Neural cell (in vitro differentiated cells): ENCODE measurements around the gene KRTAP21-2. TPM values are rescaled to one million over a fixed set of nuclear protein-coding genes. Genes with fewer than 3 reads are reported as not detected.

Source experiments
- H2AFZ ChIP-seq: fragments of 200-600, 300-800 bp; sonication (generic), shearing (Covaris generic); 2 replicates; pipeline ENCODE4 v1.6.0; 2014; ENCODE audit warnings: low read depth, mild to moderate bottlenecking, antibody characterized with exemption, low read length, moderate library complexity
- H3F3A ChIP-seq: fragments of 200-600 bp; shearing (Covaris generic); 2 replicates; pipeline ENCODE4 v1.6.1; 2016; ENCODE audit warnings: mild to moderate bottlenecking, moderate library complexity, mixed read lengths, antibody characterized with exemption, low read length; ENCODE audit not compliant: insufficient read depth, poor library complexity, severe bottlenecking
- H3K27ac ChIP-seq: fragments of 200-600, 300-800 bp; sonication (generic), shearing (Covaris generic); 2 replicates; pipeline ENCODE4 v1.5.1; 2014; ENCODE audit warnings: mild to moderate bottlenecking, low read length, moderate library complexity
- H3K27me3 ChIP-seq: fragments of 300-800, 200-600 bp; sonication (generic), shearing (Covaris generic); 2 replicates; pipeline ENCODE4 v1.6.0; 2014; ENCODE audit warnings: mild to moderate bottlenecking, low read depth, low read length, moderate library complexity; ENCODE audit not compliant: insufficient read depth
- H3K36me3 ChIP-seq: fragments of 300-800, 200-600 bp; sonication (generic), shearing (Covaris generic); 2 replicates; pipeline ENCODE4 v1.5.1; 2014; ENCODE audit warnings: mild to moderate bottlenecking, antibody characterized with exemption, low read length, moderate library complexity; ENCODE audit not compliant: insufficient read depth
- H3K4me2 ChIP-seq: fragments of 300-800, 200-600 bp; sonication (generic), shearing (Covaris generic); 2 replicates; pipeline ENCODE4 v1.6.0; 2014; ENCODE audit warnings: mild to moderate bottlenecking, low read length
- H3K4me3 ChIP-seq: fragments of 300-800, 200-600 bp; sonication (generic), shearing (Covaris generic); 2 replicates; pipeline ENCODE4 v1.5.1; 2014; ENCODE audit warnings: mild to moderate bottlenecking, low read length, moderate library complexity
- H3K79me2 ChIP-seq: fragments of 200-600 bp; shearing (Covaris generic); replicated peaks from 2 replicates; pipeline ENCODE4 v1.6.0; 2014; ENCODE audit warnings: mild to moderate bottlenecking, low read length, moderate library complexity; ENCODE audit not compliant: insufficient read depth
- H3K9ac ChIP-seq: fragments of 300-800, 200-600 bp; sonication (generic), shearing (Covaris generic); 2 replicates; pipeline ENCODE4 v1.6.1; 2016; ENCODE audit warnings: mild to moderate bottlenecking, low read length, mixed read lengths
- H3K9me2 ChIP-seq: fragments of 200-600 bp; shearing (Covaris generic); 2 replicates; pipeline ENCODE4 v1.6.1; 2016; ENCODE audit warnings: mild to moderate bottlenecking, low read length, mixed read lengths; ENCODE audit not compliant: insufficient read depth
- H3K9me3 ChIP-seq: fragments of 200-600, 300-800 bp; sonication (generic), shearing (Covaris generic); 2 replicates; pipeline ENCODE4 v1.6.1; 2016; ENCODE audit warnings: mild to moderate bottlenecking, mixed run types, low read length, moderate library complexity, mixed read lengths
- H4K20me1 ChIP-seq: fragments of 200-600 bp; shearing (Covaris generic); 2 replicates; pipeline ENCODE4 v1.6.1; 2016; ENCODE audit warnings: mild to moderate bottlenecking, mixed run types; ENCODE audit not compliant: insufficient read depth
- EP300 ChIP-seq: fragments of 450-650 bp; conservative IDR thresholded peaks from 2 replicates; pipeline ENCODE4 v1.6.1; 2014; ENCODE audit warnings: antibody characterized with exemption, mild to moderate bottlenecking, moderate library complexity; ENCODE audit not compliant: poor library complexity, severe bottlenecking
- EZH2 ChIP-seq: fragments of 200-600, 300-800 bp; shearing (Covaris generic), sonication (generic); IDR thresholded peaks from 2 replicates; pipeline ENCODE4 v1.6.1; 2014; ENCODE audit warnings: antibody characterized with exemption, low read length, borderline replicate concordance, mild to moderate bottlenecking; ENCODE audit not compliant: insufficient read depth, poor library complexity, severe bottlenecking
- MXI1 ChIP-seq: fragments of 450-650 bp; conservative IDR thresholded peaks from 2 replicates; pipeline ENCODE4 v1.6.1; 2014; ENCODE audit warnings: antibody characterized with exemption, mild to moderate bottlenecking; ENCODE audit not compliant: poor library complexity, severe bottlenecking
- POLR2AphosphoS5 ChIP-seq: IDR thresholded peaks from 2 replicates; pipeline ENCODE4 v1.6.1; 2012
- RAD21 ChIP-seq: fragments of 450-650 bp; conservative IDR thresholded peaks from 2 replicates; pipeline ENCODE4 v1.6.1; 2014; ENCODE audit warnings: antibody characterized with exemption, mild to moderate bottlenecking, moderate library complexity
- SMC3 ChIP-seq: fragments of 450-650 bp; conservative IDR thresholded peaks from 2 replicates; pipeline ENCODE4 v1.6.1; 2014; ENCODE audit warnings: antibody characterized with exemption, mild to moderate bottlenecking, moderate library complexity; ENCODE audit not compliant: poor library complexity
- TAF1 ChIP-seq: IDR thresholded peaks from 2 replicates; pipeline ENCODE4 v1.6.1; 2012; ENCODE audit warnings: low read depth
- polyA plus RNA-seq: library from polyadenylated mRNA; depleted of rRNA; stranded (reverse); fragments of >200 nt; gene quantifications from 2 replicates; pipeline ENCODE4 v1.2.3, GENCODE V29; 2014
- TF ChIP-seq, protein P1 (sequence below): fragments of 450-650 bp; IDR thresholded peaks from 2 replicates; pipeline ENCODE4 v1.5.1; 2014; ENCODE audit warnings: antibody characterized with exemption, mild to moderate bottlenecking, moderate library complexity; ENCODE audit not compliant: poor library complexity, severe bottlenecking
- TF ChIP-seq, protein P2 (sequence below): IDR thresholded peaks from 2 replicates; pipeline ENCODE4 v1.6.1; 2012; ENCODE audit warnings: borderline replicate concordance

KRTAP21-2 gene
- polyA plus RNA-seq, 1 donor from 2014 or later = not detected

DNA sequence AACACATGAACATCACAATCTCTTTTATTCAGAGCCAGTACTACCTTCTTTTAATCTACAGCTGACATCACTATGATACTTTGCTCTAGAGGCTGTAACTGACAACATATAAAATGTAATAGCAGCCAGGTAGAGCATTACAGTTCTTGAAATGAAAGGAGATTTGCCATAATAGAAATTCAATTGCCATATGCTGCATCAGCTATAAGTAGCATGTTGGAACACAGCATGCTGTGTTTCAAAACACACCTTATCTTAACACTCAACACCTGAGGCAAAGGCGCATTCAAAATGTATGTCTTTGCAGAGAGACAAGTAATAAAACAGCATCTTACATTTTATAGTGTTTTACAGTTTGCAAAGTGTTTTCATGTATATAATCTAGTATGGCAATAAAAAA, 32.2 kb upstream of the KRTAP21-2 start:
- Histone ChIP-seq H3K79me2 (no peaks in the 10 kb centered on the region), H3F3A (no peaks in the 10 kb centered on the region), H2AFZ (no peak overlapping the region), H4K20me1 (no peaks in the 10 kb centered on the region), H3K4me3 (no peak overlapping the region), H3K36me3 (no peaks in the 10 kb centered on the region), H3K4me2 (no peak overlapping the region), H3K27ac (no peak overlapping the region), H3K27me3 (no peaks in the 10 kb centered on the region), H3K9me2 (no peaks in the 10 kb centered on the region), H3K9me3 (no peaks in the 10 kb centered on the region), H3K9ac (no peak overlapping the region)
- TF ChIP-seq RAD21 (peak; percentile 18), EP300 (peak; percentile 55), MXI1 (no peak), SMC3 (peak; percentile 11), TAF1 (no peak), POLR2AphosphoS5 (peak; percentile 97), EZH2 (no peak)
- TF ChIP-seq, protein P1, sequence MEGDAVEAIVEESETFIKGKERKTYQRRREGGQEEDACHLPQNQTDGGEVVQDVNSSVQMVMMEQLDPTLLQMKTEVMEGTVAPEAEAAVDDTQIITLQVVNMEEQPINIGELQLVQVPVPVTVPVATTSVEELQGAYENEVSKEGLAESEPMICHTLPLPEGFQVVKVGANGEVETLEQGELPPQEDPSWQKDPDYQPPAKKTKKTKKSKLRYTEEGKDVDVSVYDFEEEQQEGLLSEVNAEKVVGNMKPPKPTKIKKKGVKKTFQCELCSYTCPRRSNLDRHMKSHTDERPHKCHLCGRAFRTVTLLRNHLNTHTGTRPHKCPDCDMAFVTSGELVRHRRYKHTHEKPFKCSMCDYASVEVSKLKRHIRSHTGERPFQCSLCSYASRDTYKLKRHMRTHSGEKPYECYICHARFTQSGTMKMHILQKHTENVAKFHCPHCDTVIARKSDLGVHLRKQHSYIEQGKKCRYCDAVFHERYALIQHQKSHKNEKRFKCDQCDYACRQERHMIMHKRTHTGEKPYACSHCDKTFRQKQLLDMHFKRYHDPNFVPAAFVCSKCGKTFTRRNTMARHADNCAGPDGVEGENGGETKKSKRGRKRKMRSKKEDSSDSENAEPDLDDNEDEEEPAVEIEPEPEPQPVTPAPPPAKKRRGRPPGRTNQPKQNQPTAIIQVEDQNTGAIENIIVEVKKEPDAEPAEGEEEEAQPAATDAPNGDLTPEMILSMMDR = no peak
- TF ChIP-seq, protein P2, sequence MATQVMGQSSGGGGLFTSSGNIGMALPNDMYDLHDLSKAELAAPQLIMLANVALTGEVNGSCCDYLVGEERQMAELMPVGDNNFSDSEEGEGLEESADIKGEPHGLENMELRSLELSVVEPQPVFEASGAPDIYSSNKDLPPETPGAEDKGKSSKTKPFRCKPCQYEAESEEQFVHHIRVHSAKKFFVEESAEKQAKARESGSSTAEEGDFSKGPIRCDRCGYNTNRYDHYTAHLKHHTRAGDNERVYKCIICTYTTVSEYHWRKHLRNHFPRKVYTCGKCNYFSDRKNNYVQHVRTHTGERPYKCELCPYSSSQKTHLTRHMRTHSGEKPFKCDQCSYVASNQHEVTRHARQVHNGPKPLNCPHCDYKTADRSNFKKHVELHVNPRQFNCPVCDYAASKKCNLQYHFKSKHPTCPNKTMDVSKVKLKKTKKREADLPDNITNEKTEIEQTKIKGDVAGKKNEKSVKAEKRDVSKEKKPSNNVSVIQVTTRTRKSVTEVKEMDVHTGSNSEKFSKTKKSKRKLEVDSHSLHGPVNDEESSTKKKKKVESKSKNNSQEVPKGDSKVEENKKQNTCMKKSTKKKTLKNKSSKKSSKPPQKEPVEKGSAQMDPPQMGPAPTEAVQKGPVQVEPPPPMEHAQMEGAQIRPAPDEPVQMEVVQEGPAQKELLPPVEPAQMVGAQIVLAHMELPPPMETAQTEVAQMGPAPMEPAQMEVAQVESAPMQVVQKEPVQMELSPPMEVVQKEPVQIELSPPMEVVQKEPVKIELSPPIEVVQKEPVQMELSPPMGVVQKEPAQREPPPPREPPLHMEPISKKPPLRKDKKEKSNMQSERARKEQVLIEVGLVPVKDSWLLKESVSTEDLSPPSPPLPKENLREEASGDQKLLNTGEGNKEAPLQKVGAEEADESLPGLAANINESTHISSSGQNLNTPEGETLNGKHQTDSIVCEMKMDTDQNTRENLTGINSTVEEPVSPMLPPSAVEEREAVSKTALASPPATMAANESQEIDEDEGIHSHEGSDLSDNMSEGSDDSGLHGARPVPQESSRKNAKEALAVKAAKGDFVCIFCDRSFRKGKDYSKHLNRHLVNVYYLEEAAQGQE = no peak

DNA sequence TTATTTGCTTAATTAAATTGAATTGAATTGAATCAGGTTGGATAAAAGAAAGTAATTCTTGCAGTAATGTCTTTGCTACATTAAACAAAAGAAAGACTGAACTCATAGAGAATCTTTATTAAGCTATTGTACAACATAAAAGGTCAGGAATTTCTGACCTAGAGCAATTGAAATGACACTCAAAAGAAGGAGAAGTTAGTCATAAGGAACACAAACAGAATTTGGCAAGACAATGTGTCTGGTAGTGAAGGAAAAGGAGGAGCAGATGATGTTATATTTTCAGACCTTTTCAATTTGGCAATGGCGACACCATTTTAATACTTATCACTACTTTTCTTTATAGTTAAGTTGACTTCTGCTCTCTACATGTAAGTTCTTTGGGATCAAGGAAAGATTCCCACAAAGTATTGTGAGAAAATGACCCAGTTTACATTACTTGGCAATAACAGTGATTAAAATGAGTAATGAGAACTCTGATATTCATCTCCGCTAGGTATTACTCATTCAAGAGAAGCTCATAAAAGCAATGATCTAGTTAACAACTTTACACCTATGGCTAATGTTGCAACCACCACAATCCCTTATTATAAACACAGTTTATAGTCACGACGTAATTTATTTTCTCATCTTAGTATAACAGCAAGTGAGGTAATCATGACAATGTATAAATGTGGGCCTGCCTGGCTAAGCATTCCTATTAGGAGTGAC, 22.8 kb upstream of the KRTAP21-2 start:
- Histone ChIP-seq H3K4me2 (no peak overlapping the region), H3K36me3 (no peaks in the 10 kb centered on the region), H4K20me1 (no peaks in the 10 kb centered on the region)

More for the DNA sequence above, 22.8 kb upstream of the KRTAP21-2 start:
- no peaks in the 10 kb centered on the region for H3K27me3 ChIP-seq
- no peak for TF ChIP-seq EP300
- TF ChIP-seq SMC3 = no peak
- TF ChIP-seq POLR2AphosphoS5 = no peak
- TF ChIP-seq, protein P1 = no peak
- TF ChIP-seq MXI1 = no peak
- TF ChIP-seq TAF1 = no peak
- TF ChIP-seq EZH2 = no peak
- TF ChIP-seq, protein P2 = no peak
- no peak for TF ChIP-seq RAD21
- no peak overlapping the region for H3K4me3 ChIP-seq
- H3K9me2 ChIP-seq = no peaks in the 10 kb centered on the region
- no peak overlapping the region for H3K27ac ChIP-seq
- no peaks in the 10 kb centered on the region for H3K9me3 ChIP-seq
- H3K79me2 ChIP-seq = no peaks in the 10 kb centered on the region
- no peak overlapping the region for H2AFZ ChIP-seq
- no peak overlapping the region for H3K9ac ChIP-seq
- no peaks in the 10 kb centered on the region for H3F3A ChIP-seq
